CD4-positive, alpha-beta T cell treated with Interleukin-4 for 1 hour (primary cell): ENCODE results near the gene ALCAM.
A peak's percentile ranks its signal among the peaks of the same experiment; 100 is the strongest.

ENCODE experiments used
- DNase-seq, 2 donors: peaks; one replicate each; pipeline ENCODE4 v3.0.0-alpha.2; 2020 to 2022

Gene ALCAM

DNA sequence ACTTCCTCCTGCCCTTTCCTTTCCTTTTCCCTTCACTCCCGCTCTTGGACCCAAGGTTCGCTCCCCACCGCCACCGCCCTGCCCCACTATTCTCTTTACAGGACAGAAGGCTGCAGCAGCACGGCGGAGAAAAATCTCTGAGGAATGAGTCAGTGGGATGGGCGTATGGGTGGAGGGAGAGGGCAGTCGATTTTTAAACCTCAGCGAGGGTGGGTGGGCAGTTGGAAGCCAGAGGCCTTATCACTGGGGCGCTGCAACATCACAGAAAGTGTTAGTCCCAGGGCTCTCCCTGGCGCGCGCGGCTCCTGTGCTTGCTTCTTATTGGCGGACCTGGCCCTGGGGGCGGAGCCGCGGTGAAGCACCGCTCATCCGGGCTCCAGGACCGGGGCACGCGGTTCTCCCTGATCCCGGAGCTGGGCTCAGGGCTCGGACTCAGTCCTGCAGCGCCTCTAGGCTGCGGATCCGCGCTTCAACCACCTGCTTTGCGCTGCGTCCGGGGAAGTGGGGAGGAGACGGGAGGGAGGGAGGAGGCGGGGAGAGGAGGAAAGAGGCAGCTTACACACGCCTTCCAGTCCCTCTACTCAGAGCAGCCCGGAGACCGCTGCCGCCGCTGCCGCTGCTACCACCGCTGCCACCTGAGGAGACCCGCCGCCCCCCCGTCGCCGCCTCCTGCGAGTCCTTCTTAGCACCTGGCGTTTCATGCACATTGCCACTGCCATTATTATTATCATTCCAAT, at the start of gene ALCAM:
Gene ALCAM, plus strand, starts transcription at position 584 of the 737 bp plus-strand sequence.
- peak; percentile 81 to 85 for DNase-seq

DNA sequence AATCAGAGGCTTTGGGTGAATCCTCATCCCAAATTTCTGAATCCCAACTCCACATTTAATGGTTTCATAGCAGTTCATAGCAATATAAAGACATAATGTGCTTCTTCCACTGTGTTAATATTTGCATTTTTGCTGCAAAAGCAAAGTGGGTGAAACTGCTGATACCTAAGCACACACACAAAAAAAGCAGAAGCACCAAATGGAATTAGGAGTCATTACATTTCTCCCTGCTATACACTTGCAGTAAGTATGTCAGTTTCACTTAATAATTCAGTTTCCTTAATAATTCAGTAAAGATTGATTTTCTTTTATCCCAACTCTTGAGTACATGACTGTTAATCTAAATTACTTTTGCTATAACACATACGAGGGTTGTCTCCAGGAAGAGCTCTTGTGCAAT, 48.9 kb upstream of the ALCAM start:
- DNase-seq: no peak

DNA sequence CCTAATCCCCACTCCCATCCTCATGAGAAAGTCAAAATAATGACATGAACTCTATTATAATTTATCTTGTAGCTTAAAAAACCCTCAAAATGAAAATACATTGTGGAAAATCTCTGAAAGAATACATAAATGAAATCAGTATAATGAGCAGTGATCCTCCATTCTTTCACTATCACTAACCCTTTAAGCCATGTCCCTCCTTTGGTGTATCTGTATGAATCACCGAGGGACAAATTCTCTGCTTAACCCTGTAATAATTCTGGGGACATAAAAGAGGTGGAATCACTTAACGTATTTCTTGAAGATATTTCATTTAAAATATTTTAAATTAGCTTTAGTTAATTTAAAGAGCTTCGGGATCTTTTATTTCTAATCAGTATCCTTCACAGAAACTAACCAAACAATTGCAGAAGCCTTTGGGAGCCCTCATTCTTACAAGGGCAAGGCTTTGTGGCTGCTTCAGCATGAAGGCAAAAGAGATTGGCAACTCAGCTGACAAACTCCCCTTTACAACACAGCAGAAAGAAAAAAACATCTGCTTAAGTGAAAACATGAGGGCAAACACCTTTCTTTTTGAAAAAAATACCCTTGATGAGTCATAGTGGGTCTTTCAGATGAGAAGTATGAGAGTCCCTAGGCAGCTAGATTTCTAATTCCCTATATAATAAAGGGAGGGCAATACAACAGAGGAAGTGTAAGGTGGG, 44.0 kb upstream of the ALCAM start:
- no peak for DNase-seq

DNA sequence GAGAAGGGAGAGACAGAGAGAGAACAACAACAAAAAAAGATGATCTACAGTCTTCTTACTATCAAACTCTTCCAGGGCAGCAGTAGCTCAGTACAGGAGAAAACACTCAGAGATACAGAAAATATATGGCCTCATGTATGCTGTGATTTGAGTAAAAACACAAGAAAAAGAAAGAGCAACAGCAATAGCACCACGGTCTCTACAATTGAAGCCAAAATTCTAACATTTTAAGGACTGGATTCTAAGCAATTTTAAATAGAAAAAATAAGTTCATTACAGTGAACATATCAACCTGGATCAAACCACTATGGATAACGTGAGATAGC, 43.5 kb upstream of the ALCAM start:
- DNase-seq: no peak

DNA sequence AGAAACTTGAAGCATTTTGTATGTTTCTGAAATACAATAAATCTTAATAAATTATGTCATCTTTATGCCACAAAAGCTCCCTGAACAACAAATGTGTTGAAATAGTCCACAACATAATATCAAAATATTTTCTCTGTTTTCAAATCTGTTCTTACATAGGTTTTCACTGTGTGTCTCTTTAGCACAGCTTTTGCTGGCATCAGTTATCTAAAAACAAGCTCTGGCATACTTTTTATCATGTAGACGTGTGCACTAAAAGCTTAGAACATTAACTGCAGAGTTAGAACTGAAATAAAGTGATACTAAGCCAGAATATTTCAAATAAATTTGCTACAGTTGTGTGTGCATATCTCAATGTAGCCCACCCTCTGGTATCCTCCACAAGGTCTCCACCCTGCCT, 41.8 kb upstream of the ALCAM start:
- no peak for DNase-seq

DNA sequence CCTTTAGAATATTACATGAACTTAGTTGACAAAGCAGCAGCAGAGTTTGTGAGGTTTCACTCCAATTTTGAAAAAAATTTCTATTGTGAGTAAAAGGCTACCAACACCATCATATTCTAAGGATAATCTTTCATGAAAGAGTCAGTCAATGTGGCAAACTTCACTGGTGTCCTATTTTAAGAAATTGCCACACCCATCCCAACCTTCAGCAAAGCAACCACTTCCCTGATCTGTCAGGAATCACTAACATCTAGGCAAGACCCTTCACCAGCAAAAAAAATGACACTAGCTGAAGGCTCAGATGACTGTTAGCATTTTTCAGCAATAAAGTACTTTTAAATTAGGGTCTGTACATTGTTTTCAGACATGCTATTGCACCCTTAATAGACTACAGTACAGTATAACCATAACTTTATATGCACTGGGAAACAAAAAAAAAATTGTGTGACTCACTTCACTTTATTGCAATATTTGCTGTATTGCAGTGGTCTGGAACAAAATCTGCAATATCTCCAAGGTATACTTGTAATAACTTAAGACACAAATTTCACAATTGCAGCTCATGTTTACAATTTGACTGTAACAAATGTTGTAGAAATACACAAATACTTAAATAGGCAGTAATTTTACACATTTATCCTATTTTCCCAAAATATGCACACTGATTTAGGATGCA, 38.9 kb upstream of the ALCAM start:
- no peak for DNase-seq

DNA sequence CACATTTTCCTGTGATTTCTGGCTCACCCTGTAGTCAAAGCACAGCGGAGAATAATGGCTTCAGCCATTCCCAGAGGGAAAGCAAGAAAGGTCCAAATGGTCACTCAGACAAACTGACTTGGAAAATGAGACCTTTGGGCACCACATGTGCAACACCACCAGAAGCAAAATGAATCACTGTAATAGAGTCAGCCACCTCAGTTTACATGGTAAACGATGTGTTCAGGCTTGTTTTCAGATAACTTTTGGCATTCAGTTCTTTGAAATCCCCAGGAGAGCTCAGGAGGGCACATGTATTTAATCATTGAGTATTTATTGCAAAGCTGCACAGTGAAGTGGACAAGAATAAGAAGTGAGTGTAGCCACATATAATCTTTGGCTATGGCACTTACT, 38.4 kb upstream of the ALCAM start:
- DNase-seq: no peak

DNA sequence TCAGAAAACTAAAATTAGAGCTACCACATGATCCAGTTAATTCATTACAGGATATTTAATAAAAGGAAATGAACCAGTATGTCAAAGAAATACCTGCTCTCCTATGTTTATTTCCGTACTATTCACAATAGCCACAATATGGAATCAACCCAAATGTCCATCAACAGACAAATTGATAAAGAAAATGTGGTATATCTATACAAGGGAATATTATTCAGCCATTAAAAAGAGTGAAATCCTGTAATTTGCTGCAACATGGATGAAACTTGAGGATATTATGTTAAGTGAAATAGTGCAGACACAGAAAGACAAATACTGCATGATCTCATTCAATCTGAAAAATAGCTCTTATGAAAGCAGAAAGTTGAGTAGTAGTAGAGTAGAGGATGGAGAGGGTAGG, 33.7 kb upstream of the ALCAM start:
- no peak for DNase-seq

DNA sequence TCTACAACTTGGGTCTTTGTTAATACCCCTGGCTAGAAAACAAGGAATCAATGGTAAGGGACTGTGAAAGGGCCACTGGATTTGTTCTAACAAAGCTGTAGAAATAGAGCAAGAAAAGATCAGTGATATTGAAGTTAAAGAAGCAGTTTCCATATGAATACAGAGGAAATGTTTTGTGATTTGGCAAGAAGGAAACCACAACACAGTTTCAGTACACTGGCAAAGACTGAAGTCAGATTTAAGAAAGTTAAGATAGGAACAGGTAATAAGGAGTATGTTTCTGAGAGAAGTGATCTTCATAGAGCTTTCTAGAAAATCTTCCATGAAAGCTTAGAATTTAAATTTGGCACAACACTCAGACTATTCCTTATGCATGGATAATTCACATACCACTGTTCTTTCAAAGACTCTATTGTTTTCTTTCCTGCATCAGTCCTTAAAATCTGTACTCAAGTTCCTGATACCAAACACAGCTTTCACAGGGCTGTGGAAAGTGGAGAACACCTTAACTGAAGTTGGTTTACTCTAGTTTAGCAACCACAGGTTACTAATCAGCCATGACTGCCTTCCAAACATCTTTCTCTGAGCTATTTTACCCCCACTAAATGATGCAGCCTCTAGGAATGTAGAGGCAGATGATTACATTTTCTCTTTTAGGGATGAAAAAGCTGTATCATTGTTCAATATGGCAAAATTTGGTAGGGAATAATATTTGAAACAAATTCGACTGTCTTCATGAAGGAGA, 32.4 kb upstream of the ALCAM start:
- no peak for DNase-seq

DNA sequence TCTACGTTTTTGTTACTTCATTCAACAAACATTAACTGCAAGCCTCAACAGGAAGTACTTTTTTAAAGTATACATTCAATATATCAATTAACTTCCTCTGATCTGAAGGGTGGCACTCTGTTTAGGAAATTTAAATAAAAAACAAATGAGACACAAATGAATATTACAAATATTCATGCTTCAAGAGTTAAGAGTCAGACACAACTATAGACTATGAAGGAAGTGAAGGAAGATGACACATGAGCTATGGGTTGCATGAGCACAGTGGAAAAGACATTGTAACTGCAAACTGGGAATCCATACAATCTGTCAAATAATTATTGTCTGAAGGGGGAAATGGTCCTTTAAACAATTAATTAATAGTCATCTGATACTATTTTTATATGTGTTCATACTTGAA, 26.8 kb upstream of the ALCAM start:
- DNase-seq: no peak

DNA sequence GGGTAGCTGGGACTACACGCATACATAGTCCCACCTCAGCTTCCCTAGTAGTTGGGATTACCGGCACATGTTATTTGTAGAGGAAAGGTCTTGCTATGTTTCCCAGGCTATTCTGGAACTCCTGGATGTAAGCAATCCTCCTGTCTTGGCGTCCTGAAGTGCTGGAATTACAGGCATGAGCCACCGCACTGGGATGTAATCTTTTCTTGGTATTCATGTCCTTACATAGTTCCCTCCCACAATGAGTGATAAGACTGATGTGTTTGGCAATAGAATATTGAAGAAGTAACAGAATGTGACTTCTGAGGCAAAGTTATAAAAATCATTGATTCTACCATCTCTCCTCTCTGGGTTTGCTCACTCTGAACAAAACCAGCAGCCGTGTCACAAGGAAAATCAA, 22.7 kb upstream of the ALCAM start:
- no peak for DNase-seq

DNA sequence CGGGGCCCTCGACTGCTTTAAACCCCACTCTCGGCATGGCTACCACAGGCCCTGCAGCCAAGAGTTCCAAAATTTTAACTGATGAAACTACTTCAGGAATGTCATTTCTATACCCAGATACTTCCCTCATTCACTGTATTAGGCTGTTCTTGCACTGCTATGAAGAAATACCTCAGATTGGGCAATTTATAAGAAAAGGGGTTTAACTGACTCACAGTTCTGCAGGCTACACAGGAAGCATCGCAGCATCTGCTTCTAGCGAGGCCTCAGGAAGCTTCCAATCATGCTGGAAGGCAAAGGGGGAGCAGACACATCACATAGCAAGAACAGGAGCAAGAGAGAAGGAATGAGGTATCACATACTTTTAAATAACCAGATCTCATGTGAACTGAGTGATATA, 21.6 kb upstream of the ALCAM start:
- no peak for DNase-seq

DNA sequence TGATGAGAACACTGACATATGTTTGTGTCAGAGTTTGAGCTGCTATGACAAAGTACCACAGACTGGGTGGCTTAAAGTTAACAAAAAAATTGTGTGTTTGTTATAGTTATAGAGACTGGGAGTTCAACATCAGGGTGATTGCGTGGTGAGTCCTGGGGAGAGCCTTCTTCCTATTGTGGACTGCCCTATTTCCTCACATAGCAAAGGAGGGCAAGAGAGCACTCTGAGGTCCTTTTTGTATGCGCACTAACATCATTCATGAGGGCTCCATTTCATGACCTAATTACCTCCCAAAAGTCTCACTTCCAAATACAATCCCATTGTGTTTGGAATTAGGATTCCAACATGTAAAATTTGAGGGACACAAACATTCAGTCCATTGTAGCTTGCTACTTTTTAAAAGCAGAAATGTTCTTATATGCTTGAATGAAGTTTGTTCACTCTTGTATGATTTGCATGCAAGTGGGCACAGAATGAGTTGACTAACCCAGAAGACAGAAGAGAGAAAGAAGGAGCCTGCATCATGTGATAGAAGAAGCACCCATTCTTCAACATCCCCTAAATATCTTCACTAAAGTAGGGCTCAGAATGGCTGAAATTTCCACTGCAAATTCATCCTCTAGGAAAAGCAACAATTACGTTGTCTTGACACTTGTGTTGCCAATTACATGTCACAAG, 18.9 kb upstream of the ALCAM start:
- no peak for DNase-seq

DNA sequence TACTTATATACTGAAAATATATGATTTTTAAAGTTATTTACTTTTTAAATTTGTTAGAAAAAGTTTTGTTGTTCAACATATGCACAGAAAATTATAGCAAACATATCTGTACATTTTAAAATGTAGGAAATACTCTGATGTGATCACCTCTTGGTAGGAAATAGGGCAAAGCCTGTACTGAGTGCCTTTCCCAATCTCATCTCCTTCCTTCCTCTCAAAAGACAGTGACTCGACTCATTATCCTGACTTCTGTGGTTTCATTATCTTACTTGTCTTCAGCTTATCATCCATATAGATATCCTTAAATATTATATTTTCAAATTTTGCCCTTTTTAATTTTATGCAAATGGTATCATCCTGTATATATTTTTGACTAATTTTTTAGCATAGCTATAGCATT, 18.4 kb upstream of the ALCAM start:
- no peak for DNase-seq

DNA sequence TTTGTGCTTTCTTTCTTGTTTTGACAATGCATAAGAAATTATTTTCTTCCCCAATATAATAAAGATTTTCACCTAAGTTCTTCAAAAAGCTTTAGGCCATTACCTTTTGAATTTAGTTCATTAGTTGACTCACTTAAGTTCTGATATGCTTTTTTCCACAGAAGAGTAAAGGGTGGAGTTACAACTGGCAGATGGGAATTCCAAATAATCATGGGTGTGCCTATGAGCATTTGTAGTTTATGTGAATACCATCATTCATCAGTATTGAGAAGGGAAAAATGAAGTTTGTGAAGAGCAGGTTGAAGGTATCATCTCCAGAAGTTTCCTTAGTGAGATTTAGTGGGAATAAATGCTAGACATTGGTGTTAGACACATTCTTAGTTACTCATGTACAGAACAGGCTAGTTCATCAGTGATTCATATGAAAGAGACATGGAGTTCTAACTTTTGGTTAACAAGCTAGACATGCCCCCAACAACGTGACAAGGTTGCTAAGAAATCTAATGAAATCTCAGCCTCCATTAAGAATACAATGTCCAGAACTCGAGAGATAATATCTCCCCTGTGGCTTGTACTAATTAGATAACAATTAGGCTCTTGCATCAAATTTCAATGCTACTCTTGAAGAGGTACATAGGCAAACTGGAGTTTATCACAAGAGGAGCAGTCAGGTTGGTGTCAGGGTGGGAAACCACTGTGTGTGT, 16.9 kb upstream of the ALCAM start:
- no peak for DNase-seq

DNA sequence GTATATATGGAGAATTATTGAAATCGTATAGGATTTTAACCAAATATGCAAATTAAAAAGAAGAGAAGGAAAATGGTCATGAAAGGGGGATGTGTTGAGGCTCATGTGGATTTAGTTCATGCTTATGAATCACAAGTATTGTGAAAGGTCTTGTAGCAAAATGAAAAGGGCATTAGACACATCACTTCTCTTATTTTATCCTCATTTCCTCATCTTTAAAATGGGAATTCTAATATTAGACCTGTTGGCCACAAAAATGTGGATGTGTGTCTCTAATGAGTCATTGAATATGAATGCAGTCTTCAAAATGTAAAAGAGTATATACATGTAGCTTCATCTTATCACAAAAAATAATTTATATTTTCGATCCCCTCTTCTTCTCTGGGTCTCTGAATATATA, 14.9 kb upstream of the ALCAM start:
- peak in 1 of 2 donors; percentile 7 for DNase-seq

DNA sequence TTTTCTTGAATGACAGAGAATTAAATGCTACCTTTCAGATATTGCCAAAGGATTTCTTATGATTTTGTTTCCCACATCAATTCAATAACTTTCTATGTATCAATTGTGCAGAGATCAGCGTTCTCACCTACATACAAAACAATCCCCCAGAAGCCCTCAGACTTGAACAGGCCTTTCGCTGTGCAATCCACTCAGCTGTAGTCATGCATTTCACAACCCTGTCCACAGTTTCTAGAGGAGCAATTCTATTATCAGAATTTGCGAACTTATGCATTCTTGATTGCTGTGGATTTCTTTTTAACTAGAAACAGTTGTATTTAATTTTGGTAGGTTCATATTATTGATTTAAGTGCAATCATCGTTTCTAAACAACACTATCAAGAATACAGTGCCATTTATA, 13.7 kb upstream of the ALCAM start:
- DNase-seq: no peak

DNA sequence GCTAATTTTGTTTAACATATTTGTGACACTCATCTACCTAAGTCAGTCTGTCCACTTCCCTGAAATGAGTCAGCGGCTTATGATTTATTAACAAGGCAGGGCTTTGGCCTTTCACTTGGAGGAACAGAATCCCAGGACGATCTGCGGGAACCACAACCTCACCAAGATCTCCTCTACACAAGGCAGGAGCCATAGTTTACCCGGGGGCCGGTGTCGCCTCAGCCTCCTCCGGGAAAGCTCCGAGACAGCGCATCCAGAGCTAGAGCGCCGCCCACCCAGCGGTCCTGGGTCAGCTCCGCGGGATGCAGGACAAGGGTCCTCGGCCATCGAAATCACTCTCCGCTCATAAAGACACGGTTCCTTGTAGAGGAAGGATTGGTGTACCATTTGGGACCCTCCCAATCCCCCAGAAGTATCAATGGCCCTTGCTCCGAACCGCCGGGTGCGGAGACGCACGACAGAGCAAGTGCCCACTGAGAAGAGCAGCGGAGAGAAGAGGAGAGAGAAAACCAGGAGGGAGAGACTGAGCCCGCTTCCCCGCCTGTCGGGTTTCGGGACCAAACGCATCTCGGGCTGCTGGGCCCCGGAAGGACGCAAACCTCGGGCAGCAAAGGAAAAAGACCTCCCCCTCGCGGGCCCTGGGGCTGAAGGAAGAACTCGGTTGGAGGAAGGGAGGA, 13.1 kb upstream of the ALCAM start:
- peak in 1 of 2 donors; percentile 17 for DNase-seq

DNA sequence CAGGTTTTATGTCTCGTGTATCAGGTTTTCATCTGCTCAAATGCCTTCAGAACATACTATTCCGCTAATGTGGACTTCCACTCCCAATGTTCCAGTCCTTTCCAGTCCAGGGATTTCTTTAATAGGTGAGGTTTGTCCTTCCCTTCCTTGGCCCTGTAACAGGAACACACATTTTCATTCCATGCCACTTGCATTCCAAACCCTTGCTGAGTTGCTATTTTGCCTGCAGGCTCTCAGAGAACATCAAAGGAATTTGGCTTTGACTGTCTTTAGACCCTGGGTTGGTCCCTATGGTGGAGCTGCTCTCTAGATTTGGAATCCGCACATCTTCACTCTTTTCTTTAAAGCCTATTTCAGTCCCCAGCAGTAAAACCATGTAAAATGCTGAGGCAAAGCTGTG, 12.3 kb upstream of the ALCAM start:
- DNase-seq: no peak

DNA sequence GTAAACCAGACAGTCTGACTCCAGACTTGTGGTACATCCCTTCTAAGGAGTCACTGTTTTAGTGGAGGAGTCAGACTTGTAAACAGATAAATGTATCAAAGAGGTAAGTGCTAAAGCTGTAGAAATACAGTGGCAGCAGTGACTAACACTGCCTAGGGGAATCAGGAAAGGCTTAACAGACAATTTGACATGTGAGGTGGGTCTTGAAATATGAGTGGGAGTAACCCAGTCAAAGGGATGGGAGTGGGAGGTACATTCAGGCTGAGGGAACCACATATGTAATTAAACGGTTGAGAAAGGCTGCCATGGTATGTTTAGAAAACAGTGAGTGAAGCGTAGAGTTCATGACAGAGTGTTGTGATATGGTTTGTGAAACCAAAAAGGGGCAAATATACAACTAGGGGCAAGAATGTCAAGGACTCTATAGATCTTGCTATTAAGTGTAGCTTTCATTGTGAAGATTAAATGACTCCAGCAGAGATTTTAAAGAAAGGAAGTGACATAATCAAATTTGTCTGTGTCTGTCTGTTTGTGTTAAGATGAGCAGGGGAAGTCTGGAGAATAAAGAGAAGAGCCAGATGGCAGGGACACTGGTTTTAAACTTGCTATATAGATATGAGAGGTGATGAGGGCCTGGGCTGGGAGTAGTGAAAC, 11.2 kb upstream of the ALCAM start:
- DNase-seq: no peak

DNA sequence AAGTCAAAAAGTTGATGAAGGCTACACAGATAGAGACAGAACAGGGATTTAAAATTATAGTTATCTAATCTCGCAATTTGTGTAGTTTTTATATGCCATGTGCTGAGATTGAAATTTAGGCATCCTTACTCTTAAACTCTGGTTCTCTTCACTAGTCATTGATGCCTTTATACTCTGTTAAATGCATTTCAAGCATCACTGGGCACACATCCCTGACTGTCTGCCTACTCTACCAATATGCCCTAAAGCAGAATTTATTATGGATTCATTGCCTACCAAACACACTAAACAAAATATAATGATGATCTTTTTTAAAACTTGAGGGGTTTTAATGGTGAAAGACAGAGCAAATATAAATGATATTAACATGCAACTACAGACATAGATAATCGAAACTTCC, 10.3 kb upstream of the ALCAM start:
- no peak for DNase-seq
